ENCODE results near the gene PTCD2.

Gene PTCD2

DNA sequence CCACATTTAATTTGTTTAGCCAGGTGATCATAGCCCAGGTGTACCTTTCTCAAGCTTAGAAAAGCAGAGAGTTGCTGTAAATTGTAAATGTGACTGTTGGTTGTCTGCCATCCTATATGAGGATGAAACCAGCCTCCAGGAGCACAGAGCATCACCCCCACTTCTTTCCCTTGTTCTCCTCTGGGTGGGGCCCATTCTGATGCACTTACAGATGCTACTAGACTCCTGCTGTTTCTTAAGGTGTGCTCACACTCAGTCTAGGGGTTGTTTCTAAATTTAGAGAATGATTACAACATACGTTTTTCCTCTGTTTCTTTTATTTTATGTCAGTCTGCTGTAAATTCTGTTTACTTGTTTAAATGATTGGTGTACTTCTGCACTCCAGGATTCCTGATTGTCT lies 10.5 kb downstream of the PTCD2 start:
- ChIA-PET CTCF (no interaction called here), POLR2A (no interaction called here)
- H3K27ac ChIP-seq (ENCODE audit: extremely low read depth, low read depth, low read length): no peak overlapping the region
- peaks cover 16 to 74% of the 10 kb centered on the region in 2 experiments for H3K36me3 ChIP-seq (ENCODE audit: control insufficient read depth in 2 of 2, insufficient read depth in 1 of 2, low read length in 2 of 2)
- TF ChIP-seq, protein P1, sequence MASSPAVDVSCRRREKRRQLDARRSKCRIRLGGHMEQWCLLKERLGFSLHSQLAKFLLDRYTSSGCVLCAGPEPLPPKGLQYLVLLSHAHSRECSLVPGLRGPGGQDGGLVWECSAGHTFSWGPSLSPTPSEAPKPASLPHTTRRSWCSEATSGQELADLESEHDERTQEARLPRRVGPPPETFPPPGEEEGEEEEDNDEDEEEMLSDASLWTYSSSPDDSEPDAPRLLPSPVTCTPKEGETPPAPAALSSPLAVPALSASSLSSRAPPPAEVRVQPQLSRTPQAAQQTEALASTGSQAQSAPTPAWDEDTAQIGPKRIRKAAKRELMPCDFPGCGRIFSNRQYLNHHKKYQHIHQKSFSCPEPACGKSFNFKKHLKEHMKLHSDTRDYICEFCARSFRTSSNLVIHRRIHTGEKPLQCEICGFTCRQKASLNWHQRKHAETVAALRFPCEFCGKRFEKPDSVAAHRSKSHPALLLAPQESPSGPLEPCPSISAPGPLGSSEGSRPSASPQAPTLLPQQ (tag by site-specific recombination; IDR thresholded peaks at IDR 0.05): peak; percentile 56; the same call in 1 of the 2 replicates
- TF ChIP-seq ZFHX2 (tag by site-specific recombination; conservative IDR thresholded peaks at IDR 0.05): no peak
- H3K4me1 ChIP-seq (ENCODE audit: control insufficient read depth, insufficient read depth, low read length): no peaks in the 10 kb centered on the region
- H3K4me3 ChIP-seq (ENCODE audit: low read depth, low read length): no peak overlapping the region
- no peaks in the 10 kb centered on the region for H3K9me3 ChIP-seq (ENCODE audit: control insufficient read depth, insufficient read depth, low read depth, low read length)

DNA sequence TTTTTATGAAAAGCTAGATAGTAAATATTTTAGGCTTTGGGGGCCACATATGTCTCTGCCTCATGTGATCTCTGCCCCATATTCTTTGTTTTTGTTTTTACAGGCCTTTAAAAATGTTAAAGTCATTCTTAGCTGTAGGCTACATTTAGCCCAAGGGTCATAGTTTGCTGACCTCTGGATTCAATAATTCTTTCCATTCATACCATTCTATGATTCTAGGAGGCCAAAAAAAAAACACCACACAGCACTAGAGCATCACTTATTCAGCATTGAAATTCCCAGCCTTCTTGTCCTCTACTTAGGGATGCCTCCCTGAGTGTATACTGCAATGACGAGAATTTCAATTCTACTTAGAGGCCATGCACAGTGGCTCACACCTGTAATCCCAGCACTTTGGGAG lies 17.0 kb downstream of the PTCD2 start:
- CTCF ChIA-PET: no interaction called here
- Histone ChIP-seq H3K27ac (ENCODE audit: extremely low read depth, low read depth, low read length) (no peak overlapping the region), H3K4me1 (ENCODE audit: control insufficient read depth, insufficient read depth, low read length) (no peaks in the 10 kb centered on the region), H3K36me3 (ENCODE audit: control insufficient read depth in 2 of 2, insufficient read depth in 1 of 2, low read length in 2 of 2) (peaks cover 19 to 50% of the 10 kb centered on the region in 2 experiments), H3K4me3 (ENCODE audit: low read depth, low read length) (no peak overlapping the region), H3K9me3 (ENCODE audit: control insufficient read depth, insufficient read depth, low read depth, low read length) (no peaks in the 10 kb centered on the region)
- TF ChIP-seq ZNF174 (tag by site-specific recombination; IDR thresholded peaks at IDR 0.05): no peak
- TF ChIP-seq ZNF571 (tag by site-specific recombination; IDR thresholded peaks at IDR 0.05): no peak
- TF ChIP-seq, protein P1 (tag by site-specific recombination; IDR thresholded peaks at IDR 0.05): no peak
- TF ChIP-seq, protein P2, sequence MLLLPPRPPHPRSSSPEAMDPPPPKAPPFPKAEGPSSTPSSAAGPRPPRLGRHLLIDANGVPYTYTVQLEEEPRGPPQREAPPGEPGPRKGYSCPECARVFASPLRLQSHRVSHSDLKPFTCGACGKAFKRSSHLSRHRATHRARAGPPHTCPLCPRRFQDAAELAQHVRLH (tag by site-specific recombination; IDR thresholded peaks at IDR 0.05): no peak
- no peak for TF ChIP-seq RBAK (tag by site-specific recombination; IDR thresholded peaks at IDR 0.05)
- no peak for TF ChIP-seq ZNF169 (tag by site-specific recombination; IDR thresholded peaks at IDR 0.05)
- TF ChIP-seq ZSCAN16 (tag by site-specific recombination; IDR thresholded peaks at IDR 0.05): no peak
- TF ChIP-seq, protein P3, sequence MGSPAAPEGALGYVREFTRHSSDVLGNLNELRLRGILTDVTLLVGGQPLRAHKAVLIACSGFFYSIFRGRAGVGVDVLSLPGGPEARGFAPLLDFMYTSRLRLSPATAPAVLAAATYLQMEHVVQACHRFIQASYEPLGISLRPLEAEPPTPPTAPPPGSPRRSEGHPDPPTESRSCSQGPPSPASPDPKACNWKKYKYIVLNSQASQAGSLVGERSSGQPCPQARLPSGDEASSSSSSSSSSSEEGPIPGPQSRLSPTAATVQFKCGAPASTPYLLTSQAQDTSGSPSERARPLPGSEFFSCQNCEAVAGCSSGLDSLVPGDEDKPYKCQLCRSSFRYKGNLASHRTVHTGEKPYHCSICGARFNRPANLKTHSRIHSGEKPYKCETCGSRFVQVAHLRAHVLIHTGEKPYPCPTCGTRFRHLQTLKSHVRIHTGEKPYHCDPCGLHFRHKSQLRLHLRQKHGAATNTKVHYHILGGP (tag by site-specific recombination; IDR thresholded peaks at IDR 0.05): no peak
- TF ChIP-seq ZNF175 (tag by site-specific recombination; IDR thresholded peaks at IDR 0.05): no peak
- no peak for TF ChIP-seq ZNF670 (tag by site-specific recombination; IDR thresholded peaks at IDR 0.05; ENCODE audit: low read depth)
- POLR2A ChIA-PET: no interaction called here

DNA sequence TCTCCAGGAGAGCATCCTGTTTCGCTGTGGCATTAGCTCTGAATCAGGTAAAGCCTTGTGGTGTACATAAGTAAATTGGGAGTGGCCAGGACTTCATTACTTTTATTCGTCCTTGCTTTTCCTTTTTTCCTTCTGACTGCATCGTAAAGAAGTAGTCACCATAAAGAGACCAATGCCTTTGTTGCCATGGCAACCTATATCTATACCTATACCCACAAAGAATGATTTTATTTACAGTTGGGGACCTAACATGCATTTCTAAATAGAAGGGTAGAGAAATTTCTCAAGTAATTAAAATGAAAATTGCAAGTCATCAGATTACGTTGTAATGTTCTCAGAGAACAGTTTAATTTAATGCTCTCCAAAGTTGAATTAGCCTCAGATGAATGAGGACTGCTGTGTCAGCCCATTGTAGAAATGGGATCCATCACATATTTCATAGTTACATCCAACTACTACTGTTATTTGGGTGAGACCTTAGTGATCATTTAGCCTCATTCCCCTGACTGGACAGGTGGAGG lies 18.6 kb downstream of the PTCD2 start:
- CTCF ChIA-PET: no interaction called here
- POLR2A ChIA-PET: interaction anchor here (0.7 kb wide), 1 partner anchor 19 kb away, joined by 3 read pairs; the partner anchor contains the start of genes MRPS27 and PTCD2
- H3K27ac ChIP-seq (ENCODE audit: extremely low read depth, low read depth, low read length): no peak overlapping the region
- H3K4me3 ChIP-seq (ENCODE audit: low read depth, low read length): no peak overlapping the region
- no peaks in the 10 kb centered on the region for H3K9me3 ChIP-seq (ENCODE audit: control insufficient read depth, insufficient read depth, low read depth, low read length)
- no peak for TF ChIP-seq SCRT1 (tag by site-specific recombination; IDR thresholded peaks at IDR 0.05; ENCODE audit: borderline replicate concordance)
- TF ChIP-seq ZNF112 (tag by site-specific recombination; IDR thresholded peaks at IDR 0.05): no peak
- TF ChIP-seq, protein P3 (tag by site-specific recombination; IDR thresholded peaks at IDR 0.05): no peak
- TF ChIP-seq, protein P4, sequence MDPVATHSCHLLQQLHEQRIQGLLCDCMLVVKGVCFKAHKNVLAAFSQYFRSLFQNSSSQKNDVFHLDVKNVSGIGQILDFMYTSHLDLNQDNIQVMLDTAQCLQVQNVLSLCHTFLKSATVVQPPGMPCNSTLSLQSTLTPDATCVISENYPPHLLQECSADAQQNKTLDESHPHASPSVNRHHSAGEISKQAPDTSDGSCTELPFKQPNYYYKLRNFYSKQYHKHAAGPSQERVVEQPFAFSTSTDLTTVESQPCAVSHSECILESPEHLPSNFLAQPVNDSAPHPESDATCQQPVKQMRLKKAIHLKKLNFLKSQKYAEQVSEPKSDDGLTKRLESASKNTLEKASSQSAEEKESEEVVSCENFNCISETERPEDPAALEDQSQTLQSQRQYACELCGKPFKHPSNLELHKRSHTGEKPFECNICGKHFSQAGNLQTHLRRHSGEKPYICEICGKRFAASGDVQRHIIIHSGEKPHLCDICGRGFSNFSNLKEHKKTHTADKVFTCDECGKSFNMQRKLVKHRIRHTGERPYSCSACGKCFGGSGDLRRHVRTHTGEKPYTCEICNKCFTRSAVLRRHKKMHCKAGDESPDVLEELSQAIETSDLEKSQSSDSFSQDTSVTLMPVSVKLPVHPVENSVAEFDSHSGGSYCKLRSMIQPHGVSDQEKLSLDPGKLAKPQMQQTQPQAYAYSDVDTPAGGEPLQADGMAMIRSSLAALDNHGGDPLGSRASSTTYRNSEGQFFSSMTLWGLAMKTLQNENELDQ (tag by site-specific recombination; IDR thresholded peaks at IDR 0.05; ENCODE audit: low read depth): no peak
- TF ChIP-seq ZNF202 (tag by site-specific recombination; IDR thresholded peaks at IDR 0.05; ENCODE audit: borderline replicate concordance): no peak
- TF ChIP-seq, protein P5, sequence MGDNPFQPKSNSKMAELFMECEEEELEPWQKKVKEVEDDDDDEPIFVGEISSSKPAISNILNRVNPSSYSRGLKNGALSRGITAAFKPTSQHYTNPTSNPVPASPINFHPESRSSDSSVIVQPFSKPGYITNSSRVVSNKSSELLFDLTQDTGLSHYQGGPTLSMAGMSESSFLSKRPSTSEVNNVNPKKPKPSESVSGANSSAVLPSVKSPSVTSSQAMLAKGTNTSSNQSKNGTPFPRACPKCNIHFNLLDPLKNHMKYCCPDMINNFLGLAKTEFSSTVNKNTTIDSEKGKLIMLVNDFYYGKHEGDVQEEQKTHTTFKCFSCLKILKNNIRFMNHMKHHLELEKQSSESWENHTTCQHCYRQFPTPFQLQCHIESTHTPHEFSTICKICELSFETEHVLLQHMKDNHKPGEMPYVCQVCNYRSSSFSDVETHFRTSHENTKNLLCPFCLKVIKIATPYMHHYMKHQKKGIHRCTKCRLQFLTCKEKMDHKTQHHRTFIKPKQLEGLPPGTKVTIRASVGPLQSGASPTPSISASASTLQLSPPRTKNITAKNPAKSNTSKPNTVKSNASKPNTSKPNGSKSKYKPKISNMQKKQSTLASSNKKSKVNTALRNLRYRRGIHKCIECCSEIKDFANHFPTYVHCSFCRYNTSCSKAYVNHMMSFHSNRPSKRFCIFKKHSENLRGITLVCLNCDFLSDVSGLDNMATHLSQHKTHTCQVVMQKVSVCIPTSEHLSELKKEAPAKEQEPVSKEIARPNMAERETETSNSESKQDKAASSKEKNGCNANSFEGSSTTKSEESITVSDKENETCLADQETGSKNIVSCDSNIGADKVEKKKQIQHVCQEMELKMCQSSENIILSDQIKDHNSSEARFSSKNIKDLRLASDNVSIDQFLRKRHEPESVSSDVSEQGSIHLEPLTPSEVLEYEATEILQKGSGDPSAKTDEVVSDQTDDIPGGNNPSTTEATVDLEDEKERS (tag by site-specific recombination; IDR thresholded peaks at IDR 0.05): no peak
- H3K36me3 ChIP-seq (ENCODE audit: control insufficient read depth in 2 of 2, insufficient read depth in 1 of 2, low read length in 2 of 2): peaks cover 19 to 52% of the 10 kb centered on the region in 2 experiments
- no peaks in the 10 kb centered on the region for H3K4me1 ChIP-seq (ENCODE audit: control insufficient read depth, insufficient read depth, low read length)

Data from HEK293 (cell line).